ENCODE results near the gene NEK3. TPM values are rescaled to one million over a fixed set of nuclear protein-coding genes. Genes with fewer than 3 reads are reported as not detected.

The NEK3 gene
- polyA plus RNA-seq, 3 donors, result 5.7 to 13.7 (median 6.1) TPM

Other genes with a start within 250 kb of the NEK3 start
- gene ATP7B, start 148.1 kb downstream of the NEK3 start, polyA plus RNA-seq, result under 1 TPM in 2 of 3 donors, not detected in 1; 0.39 to 0.44 TPM
- gene ALG11, start 147.2 kb downstream of the NEK3 start, polyA plus RNA-seq, result 10 to 100 TPM in 2 of 3 donors, 1 to 10 TPM in 1; 3.7 to 16.9 (median 14.2) TPM
- 1 to 10 TPM; 1.2 to 1.5 (median 1.2) TPM for gene UTP14C, start 134.9 kb downstream of the NEK3 start, polyA plus RNA-seq
- under 1 TPM in 1 of 3 donors, not detected in 2; 0.07 TPM for gene NEK5, start 30.5 kb downstream of the NEK3 start, polyA plus RNA-seq
- under 1 TPM in 1 of 3 donors, not detected in 2; 0.52 TPM for gene THSD1, start 246.6 kb upstream of the NEK3 start, polyA plus RNA-seq

Data from CD14-positive monocyte (primary cell).